ENCODE results near the gene ELMOD1.

Gene ELMOD1

GRCh38 chr11:107711861-107712755, 121.2 kb downstream of the ELMOD1 start, which contains the start of gene SLN:
SLN (minus strand) TSS chr11:107712056.
- no peak for DNase-seq (ENCODE audit: insufficient read length, low spot score)
- FAIRE-seq: no peak

DNA sequence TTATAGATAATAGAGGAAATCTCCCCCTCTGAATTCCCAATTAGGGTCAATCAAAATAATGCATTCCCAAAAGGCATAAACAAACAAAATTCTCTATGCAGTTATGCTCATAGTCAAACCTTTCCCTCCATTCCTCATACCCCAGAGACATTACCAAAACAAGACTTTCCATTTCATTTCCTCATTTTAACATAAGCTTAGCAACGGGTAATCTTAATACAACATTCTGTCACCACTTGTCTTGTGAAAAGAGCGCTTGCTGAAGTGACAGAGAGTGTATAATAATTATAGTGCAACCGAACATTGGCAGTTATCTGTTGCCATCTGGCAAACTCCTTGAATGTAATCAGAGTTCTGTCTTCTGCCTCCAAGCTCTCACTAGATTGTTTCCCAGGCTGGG, 122.1 kb downstream of the ELMOD1 start:
- DNase-seq (ENCODE audit: insufficient read length, low spot score) (no peak), FAIRE-seq (no peak)

Data from HTR-8/SVneo (cell line).